ELF-1 (cell line): Measurements from ENCODE around the gene TRPC5OS.

ENCODE experiments used
- DNase-seq: peaks from one replicate; pipeline ENCODE4 v3.0.0-alpha.2; 2016; ENCODE audit warnings: low read depth, low spot score

The TRPC5OS gene

DNA sequence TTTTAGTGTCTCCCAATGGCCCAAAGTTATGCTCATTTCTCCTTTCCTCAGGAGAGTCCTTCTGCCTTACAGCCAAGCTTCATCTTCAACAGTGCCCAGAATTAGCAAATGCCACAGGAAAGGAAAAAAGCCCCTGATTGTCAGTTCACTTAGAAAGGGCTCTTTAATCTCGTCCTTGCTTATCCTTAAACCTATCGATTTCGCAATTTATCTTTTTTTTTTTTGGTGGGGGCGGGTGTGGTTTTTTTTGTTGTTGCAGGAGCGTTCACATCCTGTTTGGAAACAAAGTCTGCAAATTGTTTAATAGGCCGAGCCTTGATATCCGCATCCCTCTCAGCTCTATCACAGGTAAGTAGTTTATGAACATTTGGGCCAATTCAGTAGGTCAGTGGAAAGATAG is 20.2 kb downstream of the TRPC5OS start:
- no peak for DNase-seq

- peak; percentile 8 for DNase-seq
These were observed 38.6 kb downstream of the TRPC5OS start for GRCh38 chrX:111914398-111915090.

DNA sequence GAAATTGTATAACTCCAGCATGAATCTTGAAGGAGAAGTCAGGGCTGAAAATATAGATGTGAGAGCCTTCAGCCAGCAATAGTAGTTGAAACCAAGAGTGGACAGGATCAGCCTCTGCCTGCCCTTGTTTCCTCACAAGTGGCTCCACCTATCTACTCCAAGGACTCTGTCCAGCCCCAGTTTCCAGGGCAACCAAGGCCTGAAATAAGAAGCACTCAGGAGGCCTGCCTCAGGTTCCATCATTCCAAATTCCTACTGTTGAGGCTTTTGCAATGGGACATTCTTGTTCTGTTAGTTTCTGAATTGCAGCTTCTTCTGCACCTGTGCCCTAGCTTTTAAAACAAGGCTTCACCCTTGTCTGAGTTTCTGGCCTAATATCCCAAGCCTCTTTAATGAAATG is 41.6 kb downstream of the TRPC5OS start:
- no peak for DNase-seq

- DNase-seq: no peak
These were observed 52.5 kb downstream of the TRPC5OS start for GRCh38 chrX:111928456-111928855.
